Peyer's patch (tissue), 4 donors: Measurements from ENCODE around the gene LAIR1.

Source experiments
- POLR2A ChIP-seq, 2 donors: fragments of 450-650 bp; IDR thresholded peaks; one replicate each; pipeline ENCODE4 v1.5.1; 2017; ENCODE audit warnings: antibody characterized with exemption in 2 of 2, mild to moderate bottlenecking in 2 of 2, moderate library complexity in 2 of 2
- TF ChIP-seq, protein P1 (sequence below), 6 experiments: fragments of 450-650 bp in 4 of 6; fragments of 200-600 bp in 2 of 6; sonication (generic) in 1 of 6; IDR thresholded peaks; one replicate each; pipeline ENCODE4 v1.5.1; 2017 to 2019; ENCODE audit warnings: antibody characterized with exemption in 6 of 6, mild to moderate bottlenecking in 3 of 6, moderate library complexity in 1 of 6

DNA sequence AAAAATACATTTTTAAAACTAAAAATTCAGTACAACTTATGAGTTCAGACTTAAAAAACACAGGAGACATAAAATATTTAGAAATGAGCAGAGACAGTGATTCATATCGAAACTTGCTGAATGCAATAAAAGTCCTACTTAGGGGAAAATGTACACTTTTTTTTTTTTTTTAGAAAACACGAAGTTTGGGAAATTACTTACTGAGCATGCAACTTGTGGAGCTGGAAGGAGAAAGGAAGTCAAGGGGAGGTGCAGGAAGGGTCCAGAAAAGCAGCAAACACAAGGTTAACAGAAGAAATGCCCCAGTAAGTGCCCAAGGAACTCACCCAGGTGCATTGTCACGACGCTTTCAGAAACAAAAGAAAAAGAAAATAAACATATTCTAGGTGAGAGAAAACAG, 18.6 kb upstream of the LAIR1 start:
- TF ChIP-seq, protein P1, sequence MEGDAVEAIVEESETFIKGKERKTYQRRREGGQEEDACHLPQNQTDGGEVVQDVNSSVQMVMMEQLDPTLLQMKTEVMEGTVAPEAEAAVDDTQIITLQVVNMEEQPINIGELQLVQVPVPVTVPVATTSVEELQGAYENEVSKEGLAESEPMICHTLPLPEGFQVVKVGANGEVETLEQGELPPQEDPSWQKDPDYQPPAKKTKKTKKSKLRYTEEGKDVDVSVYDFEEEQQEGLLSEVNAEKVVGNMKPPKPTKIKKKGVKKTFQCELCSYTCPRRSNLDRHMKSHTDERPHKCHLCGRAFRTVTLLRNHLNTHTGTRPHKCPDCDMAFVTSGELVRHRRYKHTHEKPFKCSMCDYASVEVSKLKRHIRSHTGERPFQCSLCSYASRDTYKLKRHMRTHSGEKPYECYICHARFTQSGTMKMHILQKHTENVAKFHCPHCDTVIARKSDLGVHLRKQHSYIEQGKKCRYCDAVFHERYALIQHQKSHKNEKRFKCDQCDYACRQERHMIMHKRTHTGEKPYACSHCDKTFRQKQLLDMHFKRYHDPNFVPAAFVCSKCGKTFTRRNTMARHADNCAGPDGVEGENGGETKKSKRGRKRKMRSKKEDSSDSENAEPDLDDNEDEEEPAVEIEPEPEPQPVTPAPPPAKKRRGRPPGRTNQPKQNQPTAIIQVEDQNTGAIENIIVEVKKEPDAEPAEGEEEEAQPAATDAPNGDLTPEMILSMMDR (IDR thresholded peaks at IDR 0.05): no peak
- no peak for TF ChIP-seq POLR2A (IDR thresholded peaks at IDR 0.05)
